ENCODE results near the gene GPR3.
"Not testable (repeated sequence)": the region's sequence is repeated elsewhere in the genome, so short reads cannot be mapped to it uniquely, and the experiment has no call there.

GPR3 gene

DNA sequence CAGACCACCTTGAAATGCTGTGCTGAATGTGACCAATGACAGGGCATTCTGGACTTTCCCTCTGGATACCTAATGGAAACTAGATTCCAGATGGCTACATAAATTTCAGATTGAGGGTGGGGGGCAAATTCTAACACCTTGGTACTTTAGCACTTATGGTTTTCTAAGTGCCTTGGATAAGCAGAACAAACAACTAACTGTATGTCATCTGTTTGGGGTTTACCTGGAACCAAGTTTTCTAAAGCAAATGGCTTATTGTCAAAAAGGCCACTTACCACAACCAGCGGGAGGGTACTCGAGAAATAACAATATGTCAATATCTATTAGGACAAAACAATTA is 39.1 kb downstream of the GPR3 start:
- no peak for DNase-seq

DNA sequence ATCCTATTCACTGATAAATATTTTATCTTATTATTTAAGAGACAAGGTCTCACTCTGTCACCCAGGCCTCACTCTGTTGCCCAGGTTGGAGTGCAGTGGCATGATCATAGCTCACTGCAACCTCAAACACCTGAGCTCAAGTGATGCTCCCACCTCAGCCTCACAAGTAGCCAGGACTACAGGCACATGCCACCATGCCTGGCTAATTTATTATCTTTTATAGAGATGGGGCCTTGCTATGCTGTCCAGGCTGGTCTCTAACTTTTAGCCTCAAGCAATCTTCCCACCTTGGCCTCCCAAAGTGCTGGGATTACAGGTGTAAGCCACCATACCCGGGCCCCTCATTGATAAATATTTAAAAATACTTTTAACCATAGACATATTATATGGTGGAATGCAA is 40.3 kb downstream of the GPR3 start:
- DNase-seq = not testable (repeated sequence)

DNA sequence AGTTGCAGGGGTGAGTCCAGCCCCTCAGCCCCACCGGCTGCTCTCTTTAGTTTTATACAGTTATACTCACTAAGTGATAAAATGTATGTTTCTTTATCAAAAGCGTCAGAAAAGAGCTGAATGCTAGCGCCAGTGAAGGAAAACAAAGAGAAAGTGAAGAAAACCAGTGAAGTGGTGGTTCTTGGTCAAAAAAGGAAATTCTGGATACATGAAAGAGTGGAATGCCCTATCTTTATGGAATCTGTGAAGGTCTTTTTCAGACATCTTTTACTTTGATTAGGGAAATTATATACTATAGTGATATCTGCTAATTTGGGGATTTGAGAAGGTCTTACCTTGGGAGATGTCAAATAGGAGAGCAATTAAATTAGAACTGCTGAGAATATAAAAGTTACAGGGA is 41.3 kb downstream of the GPR3 start:
- no peak for DNase-seq

DNA sequence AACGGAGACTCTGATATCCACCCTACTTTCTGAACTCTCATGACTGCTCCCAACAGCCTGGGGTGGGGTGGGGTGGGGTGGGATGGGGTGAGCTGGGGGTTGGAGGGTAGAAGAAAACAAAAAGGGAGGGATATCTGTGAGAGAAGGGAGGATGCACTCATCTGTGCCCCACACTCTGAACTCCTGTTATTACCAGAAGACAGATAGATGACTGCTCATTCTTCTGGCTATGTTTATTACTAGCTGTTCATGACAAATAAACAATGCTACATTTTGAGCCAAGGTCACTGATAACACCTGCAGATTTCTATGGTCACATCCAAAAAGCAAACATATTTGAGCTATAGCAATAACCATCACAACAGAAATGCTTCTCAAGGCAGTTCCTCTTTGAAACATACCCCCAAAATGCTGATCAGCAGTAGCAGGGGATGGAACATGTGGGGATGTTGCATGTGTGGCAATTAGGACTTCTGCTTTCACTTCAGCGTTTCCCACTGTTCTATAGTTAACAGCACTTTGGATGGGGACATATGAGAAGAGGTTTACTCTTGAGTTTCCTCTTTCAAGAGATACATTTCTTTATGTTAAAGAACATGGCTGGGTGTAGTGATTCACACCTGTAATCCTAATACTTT is 43.3 kb downstream of the GPR3 start:
- DNase-seq = no peak

DNA sequence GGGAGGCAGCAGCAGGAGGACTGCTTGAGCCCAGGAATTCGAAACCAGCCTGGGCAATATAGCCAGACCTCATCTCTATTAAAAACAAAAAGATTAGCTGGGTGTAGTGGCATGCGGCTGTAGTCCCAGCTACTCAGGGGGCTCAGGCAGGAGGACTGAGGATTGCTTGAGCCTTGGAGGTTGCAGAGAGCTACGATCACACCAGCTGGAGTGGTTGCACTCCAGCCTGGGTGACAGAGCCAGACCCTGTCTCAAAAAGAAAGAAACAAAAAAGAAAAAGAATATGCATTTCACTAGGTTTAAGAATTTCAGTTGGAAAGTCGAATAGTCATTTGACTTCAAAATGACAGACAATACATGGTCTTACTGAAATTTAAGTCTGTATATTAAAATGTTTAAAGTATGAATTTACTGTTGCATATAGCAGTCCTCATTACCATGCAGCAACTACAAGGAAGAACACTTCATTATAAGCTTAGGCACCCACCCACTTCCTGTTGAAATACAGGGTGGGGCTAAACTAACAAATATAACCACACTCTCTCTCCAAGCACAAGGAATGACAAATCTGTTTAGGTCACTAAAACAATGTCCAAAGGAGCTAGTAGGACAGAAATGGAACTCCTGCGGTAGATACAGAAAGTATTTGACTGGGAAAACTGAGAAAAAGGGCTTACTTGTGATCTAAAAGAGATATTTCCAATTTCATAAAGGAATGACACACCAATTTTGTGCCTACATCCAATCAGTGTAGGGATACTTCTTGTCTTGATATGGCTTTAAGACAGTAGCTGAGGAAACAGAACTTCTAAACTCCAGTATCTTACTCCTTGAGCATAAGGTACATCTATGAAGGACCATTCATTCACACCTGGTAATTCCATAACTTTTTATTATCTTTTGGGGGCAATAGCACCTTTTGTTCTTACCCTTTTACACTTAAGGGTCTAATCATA is 44.1 kb downstream of the GPR3 start:
- peak; percentile 49 for DNase-seq

DNA sequence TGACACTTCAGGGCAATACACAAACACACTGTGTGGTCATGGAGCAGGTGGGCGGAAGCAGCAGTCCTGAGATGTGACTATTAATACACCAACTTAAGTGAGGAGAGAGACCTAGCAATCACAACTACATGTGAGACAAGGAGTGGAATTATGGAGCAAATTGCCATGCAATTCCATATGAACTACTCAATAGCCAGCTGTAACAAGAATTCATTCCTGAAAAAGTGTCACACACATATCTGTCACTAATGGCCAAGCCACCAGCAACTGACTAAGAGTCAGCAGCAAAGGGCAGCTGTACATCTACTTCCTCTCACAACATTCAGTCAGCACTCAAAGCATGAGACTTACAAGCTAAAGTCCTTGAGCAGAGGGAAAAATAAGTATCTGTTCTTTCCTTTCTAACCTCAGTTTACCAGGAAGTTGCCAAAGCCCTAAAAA is 46.2 kb downstream of the GPR3 start:
- no peak for DNase-seq

DNA sequence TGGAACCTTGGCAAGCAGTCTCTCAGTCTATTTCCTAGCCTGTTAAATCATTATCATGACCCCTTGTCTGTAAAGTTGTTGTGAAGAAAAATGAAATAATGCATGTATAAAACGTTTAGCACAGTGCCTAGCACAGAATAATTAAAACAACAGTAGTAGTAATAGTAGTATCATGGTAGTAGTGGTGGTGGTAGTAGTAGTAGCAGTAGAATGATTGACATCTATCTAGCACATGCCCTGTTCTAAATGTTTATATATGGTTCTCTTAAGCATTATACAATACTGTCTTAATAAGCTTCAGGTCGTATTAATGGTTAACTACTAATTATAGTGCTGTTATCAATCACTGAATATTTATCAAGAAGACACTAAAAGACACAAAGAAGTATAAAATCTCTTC is 46.7 kb downstream of the GPR3 start:
- no peak for DNase-seq

DNA sequence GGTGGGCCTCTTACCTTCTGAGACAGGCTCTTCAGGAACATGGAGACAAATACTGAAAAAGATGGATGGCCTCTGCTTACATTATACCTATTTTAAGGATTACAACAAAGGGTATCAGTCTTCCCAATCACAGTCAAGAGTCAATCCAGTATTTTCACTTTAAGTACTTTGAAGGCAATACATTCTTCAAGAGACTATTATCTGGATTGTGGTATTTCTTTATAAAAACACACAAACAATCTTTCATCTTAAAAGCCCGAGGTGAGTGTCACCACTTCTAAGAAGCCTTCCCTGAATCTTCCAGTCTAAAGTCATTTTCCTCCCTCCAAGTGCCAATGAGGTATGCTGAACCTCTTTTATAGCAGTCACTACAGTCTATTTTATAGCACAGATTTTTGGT is 52.2 kb downstream of the GPR3 start:
- DNase-seq = no peak
